ENCODE measurements around the gene BAAT. TPM values are rescaled to one million over a fixed set of nuclear protein-coding genes. Genes with fewer than 3 reads are reported as not detected.
A peak's percentile ranks its signal among the peaks of the same experiment; 100 is the strongest.

BAAT gene
- total RNA-seq, 1 donor from 2014 or later, result 0.08 TPM

- intact Hi-C loops (cut with DNase I), result no loop called here
- peak; percentile 39 for DNase-seq
- ATAC-seq (ENCODE audit: poor library complexity), result no peak
These were observed 15.3 kb upstream of the BAAT start for GRCh38 chr9:101400120-101400519.

- ATAC-seq (ENCODE audit: poor library complexity), result no peak
- no peak for DNase-seq
- intact Hi-C loops (cut with DNase I), result loop anchor here (5.0 kb wide), 2 partner anchors 38 to 133 kb away; partner anchors contain the start of genes ALDOB and RNF20
These were observed 14.8 kb upstream of the BAAT start for GRCh38 chr9:101399643-101399970.

GRCh38 chr9:101398930-101399642 lies 14.3 kb upstream of the BAAT start:
- no peak for DNase-seq
- ATAC-seq (ENCODE audit: poor library complexity), result peak; percentile 20

DNA sequence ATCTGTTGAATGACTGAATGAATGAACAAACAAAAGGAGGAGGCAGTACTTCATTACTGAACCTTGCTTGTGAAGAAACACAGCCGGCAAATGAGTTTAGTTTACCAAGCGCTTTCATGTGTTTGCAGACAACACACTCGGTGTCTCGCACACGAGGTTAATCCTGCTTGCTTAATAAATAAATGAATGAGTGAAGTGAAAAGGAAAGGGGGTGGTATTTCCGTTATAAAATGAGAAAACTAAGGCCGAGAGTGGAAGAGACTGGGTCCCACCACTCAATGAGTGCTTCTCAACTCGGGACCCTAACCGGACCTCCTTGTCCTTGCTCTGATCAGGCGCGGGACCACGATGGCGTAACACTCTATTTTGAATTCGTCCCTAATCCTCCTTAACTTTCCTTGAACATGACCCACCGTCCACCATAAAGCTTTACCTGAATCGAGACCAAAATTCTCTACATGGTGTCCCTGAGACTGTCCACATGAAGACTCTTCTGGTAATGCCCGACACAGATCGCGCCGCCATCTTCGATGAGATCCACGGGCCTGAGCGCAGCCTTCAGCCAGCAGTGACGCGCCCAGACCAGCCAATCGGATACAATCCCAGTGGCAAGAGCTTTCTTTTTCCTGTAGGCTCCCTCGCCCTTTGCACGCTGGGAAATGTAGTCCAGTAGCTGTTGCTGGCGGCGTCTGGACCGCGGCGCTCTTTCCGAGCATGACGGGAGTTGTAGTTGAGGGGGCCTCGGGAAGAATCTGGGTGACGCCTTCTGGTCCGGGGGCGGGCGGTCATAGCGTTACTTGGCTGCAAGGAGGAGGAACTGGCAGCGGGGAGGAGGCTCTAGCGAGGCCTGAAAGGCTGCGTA lies 13.5 kb upstream of the BAAT start, which contains the start of the genes MRPL50 and ZNF189:
TSS of gene MRPL50 (minus strand) at position 551 of the 862 bp plus-strand sequence. CDS start at position 525, 26 bp downstream.
TSS of gene ZNF189 (plus strand) at position 784 of the 862 bp plus-strand sequence. CDS start 306 bp downstream, outside the sequence.
- intact Hi-C loops (cut with DNase I), result loop anchor here (5.0 kb wide), 2 partner anchors 39 to 134 kb away; partner anchors contain the start of genes ALDOB and RNF20
- ATAC-seq (ENCODE audit: poor library complexity), result peak; percentile 98
- peak; percentile 98 for DNase-seq

More at GRCh38 chr9:101398930-101399642, 14.3 kb upstream of the BAAT start:
- intact Hi-C loops (cut with DNase I), result loop anchor here (5.0 kb wide), 2 partner anchors 38 to 133 kb away; partner anchors contain the start of genes ALDOB and RNF20

DNA sequence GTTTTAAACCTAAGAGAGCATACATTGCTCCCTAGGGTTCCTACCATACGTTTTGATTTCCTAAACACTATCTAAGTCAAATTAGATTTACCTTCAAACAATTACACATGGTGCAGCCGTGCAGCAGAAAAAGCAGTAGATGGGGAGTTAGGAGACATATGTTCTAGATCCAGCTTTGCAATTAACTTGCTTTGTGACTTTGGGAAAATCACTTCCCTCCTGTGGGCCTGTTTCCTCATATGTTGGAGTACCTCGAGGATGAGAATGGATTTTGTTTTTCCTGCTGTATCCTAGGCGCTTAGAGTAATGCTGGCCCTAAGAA lies 12.9 kb upstream of the BAAT start:
- DNase-seq (no peak), ATAC-seq (ENCODE audit: poor library complexity) (no peak)
- intact Hi-C loops (cut with DNase I), result loop anchor here (5.0 kb wide), 2 partner anchors 40 to 135 kb away; partner anchors contain the start of genes ALDOB and RNF20

DNA sequence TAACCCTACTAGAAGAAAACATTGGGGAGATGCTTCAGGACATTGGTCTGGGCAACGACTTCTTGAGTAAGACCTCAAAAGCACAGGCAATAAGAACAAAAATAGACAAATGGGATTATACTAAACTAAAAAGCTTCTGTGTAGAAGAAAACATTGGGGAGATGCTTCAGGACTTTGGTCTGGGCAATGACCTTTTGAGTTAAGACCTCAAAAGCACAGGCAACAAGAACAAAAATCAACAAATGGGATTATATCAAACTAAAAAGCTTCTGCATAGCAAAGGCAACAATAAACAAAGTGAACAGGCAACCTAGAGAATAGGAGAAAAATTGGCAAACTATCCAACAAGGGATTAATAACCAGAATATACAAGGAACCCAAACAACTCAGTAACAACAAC lies 9.9 kb upstream of the BAAT start:
- ATAC-seq (ENCODE audit: poor library complexity) (no peak), DNase-seq (no peak)
- intact Hi-C loops (cut with DNase I), result loop anchor here (5.0 kb wide), 2 partner anchors 43 to 138 kb away; partner anchors contain the start of genes ALDOB and RNF20

DNA sequence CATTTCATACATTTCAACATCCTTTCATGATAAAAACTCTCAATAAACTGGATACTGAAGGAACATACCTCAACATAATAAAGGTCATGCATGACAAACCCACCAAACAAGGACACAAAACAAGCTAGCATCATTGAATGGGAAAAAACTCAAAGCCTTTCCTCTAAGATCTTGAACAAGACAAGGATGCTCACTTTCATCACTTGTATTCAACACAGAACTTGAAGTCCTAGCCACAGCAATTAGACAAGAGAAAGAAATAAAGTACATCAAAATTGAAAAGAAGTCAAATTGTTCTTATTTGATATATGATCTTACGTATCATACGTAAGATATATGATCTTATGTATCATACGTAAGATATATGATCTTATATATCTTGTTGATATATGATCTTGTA lies 8.3 kb upstream of the BAAT start:
- no peak for ATAC-seq (ENCODE audit: poor library complexity)
- DNase-seq, result no peak
- intact Hi-C loops (cut with DNase I), result no loop called here

DNA sequence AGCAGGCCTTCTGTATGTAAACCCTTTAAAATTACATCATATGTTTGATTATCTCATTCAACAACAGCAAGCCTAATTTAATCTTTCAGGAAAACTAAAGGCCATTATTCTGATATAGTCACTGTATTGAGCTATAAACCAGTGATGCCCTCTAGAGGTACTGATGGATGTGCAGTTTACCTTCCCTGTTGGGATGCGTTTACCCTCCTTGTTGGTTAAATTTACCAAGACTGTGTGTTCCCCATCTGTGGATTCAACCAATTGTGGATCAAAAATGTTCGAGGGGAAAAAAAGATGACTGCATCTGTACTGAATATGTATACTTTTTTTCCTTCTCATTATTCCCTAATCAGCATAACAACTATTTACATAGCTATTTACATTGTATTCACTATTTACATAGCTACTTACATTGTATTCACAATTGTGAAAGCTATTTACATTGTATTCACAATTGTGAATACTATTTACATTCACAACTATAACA lies 3.7 kb upstream of the BAAT start:
- DNase-seq (no peak), ATAC-seq (ENCODE audit: poor library complexity) (no peak)
- intact Hi-C loops (cut with DNase I), result no loop called here

- intact Hi-C loops (cut with DNase I), result no loop called here
- ATAC-seq (ENCODE audit: poor library complexity), result peak; percentile 74
- no peak for DNase-seq
These were observed 3.2 kb upstream of the BAAT start for GRCh38 chr9:101387871-101388506.

GRCh38 chr9:101383361-101383760 lies 1.4 kb downstream of the BAAT start:
- DNase-seq (no peak), ATAC-seq (ENCODE audit: poor library complexity) (no peak)
- intact Hi-C loops (cut with DNase I), result no loop called here

DNA sequence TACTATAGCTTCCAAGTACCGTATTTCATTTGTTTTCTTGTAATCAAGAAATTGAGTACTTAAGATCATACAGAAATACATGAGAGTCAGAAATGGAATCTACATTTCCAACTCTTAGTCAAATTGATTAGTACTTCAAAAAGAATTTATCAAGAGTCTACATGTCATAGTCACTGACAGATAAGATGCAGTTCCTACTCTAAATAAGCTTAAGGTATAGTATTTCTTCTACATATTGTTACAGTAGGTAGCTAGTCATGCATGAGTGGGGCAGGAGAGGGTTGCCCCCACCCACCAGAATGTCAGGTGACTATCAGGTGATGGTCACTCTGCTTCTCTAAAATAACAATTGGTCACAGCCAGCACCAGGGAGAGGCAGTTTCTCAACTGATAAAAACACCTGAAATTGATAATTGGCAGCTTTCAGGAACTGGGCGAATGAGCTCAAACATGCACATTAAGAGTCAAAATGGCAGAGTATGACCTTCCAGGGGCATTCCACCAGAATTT lies 2.9 kb downstream of the BAAT start:
- ATAC-seq (ENCODE audit: poor library complexity) (no peak), DNase-seq (no peak)
- intact Hi-C loops (cut with DNase I), result no loop called here

- intact Hi-C loops (cut with DNase I), result no loop called here
- ATAC-seq (ENCODE audit: poor library complexity) (no peak), DNase-seq (no peak)
These were observed 3.7 kb downstream of the BAAT start for GRCh38 chr9:101381118-101381517.

DNA sequence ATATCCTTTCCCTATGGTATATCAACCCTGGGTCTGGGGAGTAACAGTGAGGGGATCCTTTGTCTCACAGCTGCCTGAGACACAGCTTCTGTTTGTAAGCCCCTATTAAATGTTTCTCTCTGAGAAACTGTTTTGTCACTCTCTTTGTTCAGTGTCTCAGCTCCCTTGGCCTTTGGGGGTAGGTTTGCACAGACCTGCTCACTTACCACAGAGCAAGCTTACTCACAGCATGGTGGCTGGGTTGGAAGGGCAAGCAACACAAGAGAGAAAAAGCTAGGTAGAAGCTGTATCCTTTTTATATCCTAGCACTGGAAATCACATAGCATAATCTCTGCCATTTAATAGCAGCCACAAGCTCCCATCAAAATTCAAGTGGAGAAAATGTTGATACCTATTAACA lies 4.5 kb downstream of the BAAT start:
- intact Hi-C loops (cut with DNase I), result no loop called here
- DNase-seq (no peak), ATAC-seq (ENCODE audit: poor library complexity) (no peak)

GRCh38 chr9:101376111-101376848 lies 8.5 kb downstream of the BAAT start:
- DNase-seq (no peak), ATAC-seq (ENCODE audit: poor library complexity) (no peak)
- intact Hi-C loops (cut with DNase I), result no loop called here

- no peak for ATAC-seq (ENCODE audit: poor library complexity)
- DNase-seq, result no peak
- intact Hi-C loops (cut with DNase I), result no loop called here
These were observed 9.3 kb downstream of the BAAT start for GRCh38 chr9:101375546-101375945.

GRCh38 chr9:101372327-101373118 lies 12.3 kb downstream of the BAAT start:
- DNase-seq, result no peak
- ATAC-seq (ENCODE audit: poor library complexity), result no peak
- intact Hi-C loops (cut with DNase I), result no loop called here

DNA sequence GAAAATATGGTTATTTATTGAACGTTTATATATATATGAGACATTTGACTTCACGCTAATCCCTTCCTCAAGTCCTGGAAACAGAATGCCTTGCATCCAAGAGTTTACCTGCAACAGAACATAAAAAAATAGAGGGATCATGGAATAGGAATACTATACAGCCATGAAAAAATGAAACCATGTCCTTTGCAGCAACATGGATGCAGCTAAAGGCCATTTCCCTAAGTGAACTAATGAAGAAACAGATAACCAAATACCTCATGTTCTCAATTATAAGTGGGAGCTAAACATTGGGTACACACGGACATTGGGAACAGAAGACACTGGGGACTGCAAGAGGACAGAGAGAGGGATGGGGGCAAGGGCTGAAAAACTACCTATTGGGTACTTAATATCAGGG lies 13.0 kb downstream of the BAAT start:
- ATAC-seq (ENCODE audit: poor library complexity), result no peak
- intact Hi-C loops (cut with DNase I), result no loop called here
- DNase-seq, result no peak

Data from Right ventricle myocardium superior (tissue), 1 donor.